Left lung (tissue), 10 donors: Measurements from ENCODE around the gene TPCN2. TPM values are rescaled to one million over a fixed set of nuclear protein-coding genes. Genes with fewer than 3 reads are reported as not detected.

Source experiments
- ATAC-seq: fragments of 200-7000 bp; cut with Tn5 transposase; one replicate; pipeline ENCODE4 v1.9.1; 2020; ENCODE audit warnings: moderate library complexity
- DNase-seq, 4 donors: peaks; one replicate each; pipeline ENCODE4 v3.0.0-alpha.2; 2013 to 2020
- H3K27ac ChIP-seq, 2 donors: fragments of 200-600 bp; sonication (generic) in 1 of 2; one replicate each; pipeline versions ENCODE4 v1.5.0 to v1.8.0; 2020 to 2021
- H3K27me3 ChIP-seq, 2 donors: fragments of 200-600 bp; sonication (generic) in 1 of 2; one replicate each; pipeline versions ENCODE4 v1.5.0 to v1.8.0; 2020 to 2021
- H3K36me3 ChIP-seq, 2 donors: fragments of 200-600 bp; sonication (generic) in 1 of 2; one replicate each; pipeline versions ENCODE4 v1.5.0 to v1.8.0; 2020 to 2021
- H3K4me1 ChIP-seq, 2 donors: fragments of 200-600 bp; one replicate each; pipeline ENCODE4 v1.8.0; 2021
- H3K4me3 ChIP-seq, 2 donors: fragments of 200-600 bp; sonication (generic) in 1 of 2; one replicate each; pipeline versions ENCODE4 v1.5.0 to v1.8.0; 2020 to 2021; ENCODE audit warnings: mild to moderate bottlenecking in 1 of 2
- H3K9me3 ChIP-seq, 2 donors: fragments of 200-600 bp; sonication (generic) in 1 of 2; one replicate each; pipeline versions ENCODE4 v1.5.0 to v1.8.0; 2020 to 2021
- intact Hi-C, 2 donors: fragments of 100-400 bp; cut with DNase I; formaldehyde crosslinking; loops; one replicate each; pipeline versions ENCODE4 v1.11.2 to v1.14.2; 2022
- polyA plus RNA-seq, 6 donors: library from polyadenylated mRNA; unstranded; fragments of 120-200 nt; gene quantifications; one replicate each; pipeline ENCODE4 v1.2.1, GENCODE V29; 2013; ENCODE audit not compliant: insufficient read length in 6 of 6
- total RNA-seq, 2 donors: library from RNA; stranded (reverse); fragmentation: NEBNext Ultra II Directional; extraction: Animal tissue kit (Norgen Biotek cat#: 25700); gene quantifications; one replicate each; pipeline ENCODE4 v1.2.1, GENCODE V29; 2021
- TF ChIP-seq, protein P1 (sequence below), 2 donors: fragments of 200-600 bp; sonication (generic) in 1 of 2; IDR thresholded peaks; one replicate each; pipeline versions ENCODE4 v1.5.0 to v1.8.0; 2021; ENCODE audit warnings: antibody characterized with exemption in 2 of 2
- donor health status: DM: no; HTN: yes; CAD: no.
- donor health status: DM: no; HTN: no; CAD: no.

Gene TPCN2
- total and polyA plus RNA-seq, 8 donors = 12.1 to 22.0 (median 14.9) TPM

DNA sequence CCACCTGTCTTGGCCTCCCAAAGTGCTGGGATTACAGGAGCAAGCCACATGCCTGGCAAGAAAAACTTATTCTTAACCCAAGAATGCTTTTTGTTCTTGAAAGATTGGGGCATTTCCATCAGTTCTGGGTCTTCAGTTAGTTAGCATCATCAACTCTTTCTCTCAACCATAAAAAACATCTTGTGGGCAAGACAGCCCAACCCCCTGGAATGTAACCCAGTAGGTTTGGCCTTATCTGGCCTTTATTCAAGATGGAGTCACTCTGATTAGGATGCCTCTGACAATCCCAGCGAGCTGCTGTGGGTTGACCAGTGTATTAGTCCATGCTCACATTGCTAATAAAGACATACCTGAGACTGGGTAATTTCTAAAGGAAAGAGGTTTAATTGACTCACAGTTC lies 9.2 kb upstream of the TPCN2 start:
- no peak for ATAC-seq
- intact Hi-C loops = no loop called here
- H3K4me1 ChIP-seq = peaks cover 0 to 24% of the 10 kb centered on the region in 2 donors
- H3K9me3 ChIP-seq = no peaks in the 10 kb centered on the region
- no peaks in the 10 kb centered on the region for H3K36me3 ChIP-seq
- peak overlapping the region in 1 of 2 donors; percentile 43 for H3K27ac ChIP-seq
- no peak overlapping the region for H3K4me3 ChIP-seq
- peaks cover 0 to 5% of the 10 kb centered on the region in 2 donors for H3K27me3 ChIP-seq
- no peak for DNase-seq
- TF ChIP-seq, protein P1, sequence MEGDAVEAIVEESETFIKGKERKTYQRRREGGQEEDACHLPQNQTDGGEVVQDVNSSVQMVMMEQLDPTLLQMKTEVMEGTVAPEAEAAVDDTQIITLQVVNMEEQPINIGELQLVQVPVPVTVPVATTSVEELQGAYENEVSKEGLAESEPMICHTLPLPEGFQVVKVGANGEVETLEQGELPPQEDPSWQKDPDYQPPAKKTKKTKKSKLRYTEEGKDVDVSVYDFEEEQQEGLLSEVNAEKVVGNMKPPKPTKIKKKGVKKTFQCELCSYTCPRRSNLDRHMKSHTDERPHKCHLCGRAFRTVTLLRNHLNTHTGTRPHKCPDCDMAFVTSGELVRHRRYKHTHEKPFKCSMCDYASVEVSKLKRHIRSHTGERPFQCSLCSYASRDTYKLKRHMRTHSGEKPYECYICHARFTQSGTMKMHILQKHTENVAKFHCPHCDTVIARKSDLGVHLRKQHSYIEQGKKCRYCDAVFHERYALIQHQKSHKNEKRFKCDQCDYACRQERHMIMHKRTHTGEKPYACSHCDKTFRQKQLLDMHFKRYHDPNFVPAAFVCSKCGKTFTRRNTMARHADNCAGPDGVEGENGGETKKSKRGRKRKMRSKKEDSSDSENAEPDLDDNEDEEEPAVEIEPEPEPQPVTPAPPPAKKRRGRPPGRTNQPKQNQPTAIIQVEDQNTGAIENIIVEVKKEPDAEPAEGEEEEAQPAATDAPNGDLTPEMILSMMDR (IDR thresholded peaks at IDR 0.05) = no peak

GRCh38 chr11:69040051-69040450 lies 8.7 kb upstream of the TPCN2 start:
- no peak overlapping the region for H3K4me3 ChIP-seq
- H3K4me1 ChIP-seq = peaks cover 0 to 29% of the 10 kb centered on the region in 2 donors
- H3K36me3 ChIP-seq = no peaks in the 10 kb centered on the region
- no peak overlapping the region for H3K27ac ChIP-seq
- DNase-seq (no peak), ATAC-seq (no peak)
- intact Hi-C loops = no loop called here
- no peaks in the 10 kb centered on the region for H3K9me3 ChIP-seq
- TF ChIP-seq, protein P1 (IDR thresholded peaks at IDR 0.05) = no peak
- peaks cover 0 to 3% of the 10 kb centered on the region in 2 donors for H3K27me3 ChIP-seq

- intact Hi-C loops = no loop called here
- peak; percentile 15 for ATAC-seq
- Histone ChIP-seq H3K9me3 (no peaks in the 10 kb centered on the region), H3K27ac (peak overlapping the region in 1 of 2 donors; percentile 33), H3K36me3 (no peaks in the 10 kb centered on the region), H3K4me3 (no peak overlapping the region), H3K27me3 (no peaks in the 10 kb centered on the region), H3K4me1 (peaks cover 0 to 31% of the 10 kb centered on the region in 2 donors)
- TF ChIP-seq, protein P1 (IDR thresholded peaks at IDR 0.05) = no peak
- DNase-seq = no peak
Observed at GRCh38 chr11:69040581-69041260, 8.0 kb upstream of the TPCN2 start.

DNA sequence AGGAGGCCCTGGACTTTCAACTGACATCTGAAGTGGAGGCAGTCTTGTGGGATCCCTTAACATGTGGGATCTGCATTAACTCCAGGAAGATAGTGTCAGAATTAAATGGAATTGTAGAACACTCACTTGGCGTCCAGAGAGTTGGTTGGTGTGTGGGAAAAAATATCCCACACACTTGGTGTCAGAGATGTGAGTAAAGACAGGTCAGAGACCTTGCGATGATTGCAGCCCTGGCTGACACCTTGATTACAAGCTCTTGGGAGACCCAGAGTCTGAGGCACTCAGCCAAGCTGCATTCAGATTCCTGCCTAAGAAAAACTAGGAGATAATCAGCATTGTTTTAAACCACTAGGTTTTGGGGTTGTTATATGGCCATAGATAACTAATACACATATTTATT lies 7.2 kb upstream of the TPCN2 start:
- peak overlapping the region in 1 of 2 donors; percentile 33 for H3K27ac ChIP-seq
- no peaks in the 10 kb centered on the region for H3K36me3 ChIP-seq
- H3K27me3 ChIP-seq = no peaks in the 10 kb centered on the region
- H3K4me3 ChIP-seq = no peak overlapping the region
- TF ChIP-seq, protein P1 (IDR thresholded peaks at IDR 0.05) = no peak
- H3K9me3 ChIP-seq = no peaks in the 10 kb centered on the region
- intact Hi-C loops = no loop called here
- ATAC-seq (no peak), DNase-seq (no peak)
- H3K4me1 ChIP-seq = peaks cover 0 to 31% of the 10 kb centered on the region in 2 donors

DNA sequence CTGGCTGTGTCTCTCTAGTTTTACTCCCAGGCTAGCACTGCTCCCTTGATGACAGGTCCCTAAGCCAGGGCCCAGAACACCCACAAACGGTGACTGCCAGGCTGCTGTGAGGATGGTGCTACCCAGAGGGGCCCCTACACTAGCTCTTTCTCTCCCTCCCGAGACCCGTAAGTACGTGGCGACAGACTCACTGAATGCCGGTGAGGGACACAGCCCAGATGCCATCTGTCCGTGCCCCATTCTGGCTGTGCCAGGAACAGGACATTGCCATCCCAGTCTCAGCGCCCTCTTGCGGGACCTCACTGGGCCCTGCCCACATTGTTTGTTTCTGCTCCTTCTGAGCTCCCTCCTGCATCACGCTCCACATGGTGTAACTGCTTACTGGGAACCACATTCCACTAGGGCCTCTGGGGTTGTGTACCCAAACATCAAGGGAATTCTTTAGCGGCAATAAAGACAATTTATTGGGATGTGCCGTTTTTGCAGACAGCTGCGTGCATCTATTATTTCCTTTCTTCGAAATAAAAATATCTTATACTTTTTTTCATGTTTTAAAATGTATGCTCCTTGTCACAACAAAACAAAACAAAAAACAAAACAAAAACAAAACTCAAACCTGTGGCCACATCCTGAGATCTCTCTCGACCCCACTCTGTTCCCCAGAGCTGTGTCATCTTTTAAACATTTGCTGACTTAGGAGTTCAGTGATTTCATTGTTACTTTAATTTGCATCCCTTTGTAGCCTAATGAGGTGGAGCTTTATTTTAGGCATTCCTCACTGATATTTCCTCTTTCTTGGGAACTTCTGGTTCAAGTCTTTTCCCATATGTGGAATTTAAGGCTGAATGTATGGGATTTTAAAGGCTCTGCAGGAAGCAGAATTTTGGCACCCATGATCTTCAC lies 4.4 kb upstream of the TPCN2 start:
- intact Hi-C loops = no loop called here
- H3K27ac ChIP-seq = peak overlapping the region in 1 of 2 donors; percentile 19
- peak; percentile 62 for ATAC-seq

More for the DNA sequence above, 4.4 kb upstream of the TPCN2 start:
- H3K27me3 ChIP-seq = no peaks in the 10 kb centered on the region
- TF ChIP-seq, protein P1 (IDR thresholded peaks at IDR 0.05) = peak; percentile 39 to 46
- no peak overlapping the region for H3K4me3 ChIP-seq
- DNase-seq = peak; percentile 32 to 84 (median 70)
- H3K36me3 ChIP-seq = no peaks in the 10 kb centered on the region
- peaks cover under 1 to 36% of the 10 kb centered on the region in 2 donors for H3K4me1 ChIP-seq
- no peaks in the 10 kb centered on the region for H3K9me3 ChIP-seq
